Stimulated activated CD4-positive, alpha-beta T cell treated with anti-CD3 and anti-CD28 coated beads, TNF-alpha, amount 100 ng/mL, for 1 hour (primary cell): ENCODE data around the gene ULK3.

Source experiments
- DNase-seq, 3 donors: peaks; one replicate each; pipeline ENCODE4 v3.0.0-alpha.2; 2020; ENCODE audit warnings: low read depth in 3 of 3, low spot score in 1 of 3

The ULK3 gene

GRCh38 chr15:74799856-74800558 is 42.9 kb downstream of the ULK3 start:
- DNase-seq, result peak; percentile 68 to 82 (median 75)

- no peak for DNase-seq
Measured at GRCh38 chr15:74799255-74799855, 43.6 kb downstream of the ULK3 start.

DNA sequence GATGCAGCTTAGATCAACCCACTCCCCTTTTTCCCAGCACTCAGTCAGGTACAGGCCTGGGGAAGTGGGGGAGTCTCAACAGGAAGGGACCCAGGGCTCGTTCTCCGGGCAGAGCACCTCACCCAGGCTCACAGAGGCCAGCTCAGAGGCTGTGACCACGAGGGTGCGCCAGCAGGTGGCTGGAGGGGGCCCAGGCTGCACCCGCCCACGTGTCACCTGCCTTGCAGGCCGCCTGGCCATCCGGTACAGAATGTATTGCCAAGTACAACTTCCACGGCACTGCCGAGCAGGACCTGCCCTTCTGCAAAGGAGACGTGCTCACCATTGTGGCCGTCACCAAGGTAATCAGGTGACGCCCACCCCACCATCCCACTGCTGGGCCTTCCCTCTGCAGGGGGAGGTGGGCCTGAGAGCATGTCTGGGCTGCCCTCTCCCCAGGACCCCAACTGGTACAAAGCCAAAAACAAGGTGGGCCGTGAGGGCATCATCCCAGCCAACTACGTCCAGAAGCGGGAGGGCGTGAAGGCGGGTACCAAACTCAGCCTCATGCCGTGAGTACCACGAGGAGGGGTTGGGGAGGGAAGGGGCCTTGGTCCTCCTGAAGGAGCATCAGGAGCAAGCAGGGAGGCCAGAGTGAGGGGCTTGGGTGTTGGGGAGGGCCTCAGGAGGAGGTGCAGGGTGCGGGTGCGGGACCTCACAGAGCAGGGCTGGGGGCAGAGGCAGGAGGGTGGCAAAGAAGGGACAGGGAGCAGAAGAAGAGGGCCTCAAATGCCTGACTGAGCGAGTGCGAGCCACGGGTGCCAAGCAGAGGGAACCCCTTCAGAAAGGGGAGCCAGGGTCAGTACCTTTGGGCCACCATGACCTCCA is 44.3 kb downstream of the ULK3 start:
- DNase-seq, result no peak

DNA sequence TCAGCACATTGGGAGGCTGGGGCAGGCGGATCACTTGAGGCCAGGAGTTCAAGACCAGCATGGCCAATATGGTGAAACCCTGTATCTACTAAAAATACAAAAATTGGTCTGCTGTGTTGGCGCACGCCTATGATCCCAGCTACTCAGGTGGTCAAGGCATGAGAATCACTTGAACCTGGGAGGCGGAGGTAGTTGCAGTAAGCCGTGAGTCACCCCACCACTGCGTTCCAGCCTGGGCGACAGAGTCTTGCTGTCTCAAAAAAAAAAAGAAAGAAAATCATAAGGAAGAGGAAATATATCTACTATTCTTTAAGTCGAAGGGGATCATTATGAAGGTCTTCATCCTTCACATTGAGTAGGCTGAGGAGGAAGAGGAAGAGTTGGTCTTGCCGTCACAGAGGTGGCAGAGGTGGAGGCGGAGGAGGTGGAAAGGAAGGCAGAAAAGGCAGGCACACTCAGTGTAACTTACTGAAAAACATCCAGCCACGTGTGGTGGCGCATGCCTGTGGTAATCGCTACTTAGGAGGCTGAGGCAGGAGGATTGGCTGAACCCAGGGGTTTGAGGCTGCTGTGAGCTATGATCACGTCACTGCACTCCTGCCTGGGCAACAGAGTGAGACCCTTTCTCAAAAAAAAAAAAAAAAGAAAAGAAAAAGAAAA is 46.9 kb downstream of the ULK3 start:
- DNase-seq, result no peak

DNA sequence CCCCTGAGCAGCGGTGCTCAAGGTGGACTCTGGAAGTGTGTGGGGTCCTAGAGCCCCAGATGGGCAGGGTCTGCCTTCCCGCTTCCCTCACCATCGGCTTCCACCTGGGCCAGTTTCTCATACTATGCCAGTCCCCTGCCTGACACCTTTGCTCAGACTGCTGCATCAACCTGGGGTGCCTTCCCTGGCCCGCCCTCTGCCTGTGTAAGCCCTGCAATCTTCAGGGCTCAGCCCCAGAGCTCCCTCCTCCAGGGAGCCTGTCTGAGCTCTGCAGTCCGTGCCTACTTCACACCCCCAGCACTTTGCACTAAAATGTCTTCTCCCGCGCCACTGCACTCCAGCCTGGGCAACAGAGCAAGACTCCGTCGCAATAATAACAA is 48.0 kb downstream of the ULK3 start:
- DNase-seq, result no peak

DNA sequence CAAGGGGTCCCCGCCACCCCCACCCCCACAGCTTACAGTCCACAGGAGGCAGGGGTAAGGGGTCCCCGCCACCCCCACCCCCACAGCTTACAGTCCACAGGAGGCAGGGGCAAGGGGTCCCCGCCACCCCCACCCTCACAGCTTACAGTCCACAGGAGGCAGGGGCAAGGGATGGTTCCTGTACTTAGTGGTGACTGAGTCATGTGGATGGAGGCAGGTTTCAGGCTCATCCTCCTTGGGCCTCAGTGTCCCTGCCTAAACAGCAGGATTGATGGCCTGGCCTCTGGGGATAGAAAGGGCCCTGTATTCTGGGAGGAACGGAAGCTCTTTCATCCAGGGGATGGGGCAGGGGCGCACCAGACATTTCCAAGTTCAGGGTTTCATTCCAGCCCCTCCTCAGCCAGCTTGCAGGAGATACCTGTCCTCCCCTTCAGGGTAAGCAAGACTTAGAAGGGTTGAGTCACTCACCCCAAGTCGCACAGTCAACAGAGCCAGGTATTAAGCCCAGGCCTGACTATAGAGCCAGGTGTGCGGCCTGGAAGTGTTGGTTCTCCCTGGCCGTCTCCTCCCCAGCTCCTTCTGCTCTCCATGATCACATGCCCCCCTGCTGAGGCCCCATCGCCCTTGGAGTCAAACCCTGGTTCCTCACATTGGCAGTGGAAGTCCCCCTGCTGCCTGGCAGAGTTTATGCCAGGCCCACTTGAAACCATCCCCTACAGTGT is 48.5 kb downstream of the ULK3 start:
- no peak for DNase-seq

DNA sequence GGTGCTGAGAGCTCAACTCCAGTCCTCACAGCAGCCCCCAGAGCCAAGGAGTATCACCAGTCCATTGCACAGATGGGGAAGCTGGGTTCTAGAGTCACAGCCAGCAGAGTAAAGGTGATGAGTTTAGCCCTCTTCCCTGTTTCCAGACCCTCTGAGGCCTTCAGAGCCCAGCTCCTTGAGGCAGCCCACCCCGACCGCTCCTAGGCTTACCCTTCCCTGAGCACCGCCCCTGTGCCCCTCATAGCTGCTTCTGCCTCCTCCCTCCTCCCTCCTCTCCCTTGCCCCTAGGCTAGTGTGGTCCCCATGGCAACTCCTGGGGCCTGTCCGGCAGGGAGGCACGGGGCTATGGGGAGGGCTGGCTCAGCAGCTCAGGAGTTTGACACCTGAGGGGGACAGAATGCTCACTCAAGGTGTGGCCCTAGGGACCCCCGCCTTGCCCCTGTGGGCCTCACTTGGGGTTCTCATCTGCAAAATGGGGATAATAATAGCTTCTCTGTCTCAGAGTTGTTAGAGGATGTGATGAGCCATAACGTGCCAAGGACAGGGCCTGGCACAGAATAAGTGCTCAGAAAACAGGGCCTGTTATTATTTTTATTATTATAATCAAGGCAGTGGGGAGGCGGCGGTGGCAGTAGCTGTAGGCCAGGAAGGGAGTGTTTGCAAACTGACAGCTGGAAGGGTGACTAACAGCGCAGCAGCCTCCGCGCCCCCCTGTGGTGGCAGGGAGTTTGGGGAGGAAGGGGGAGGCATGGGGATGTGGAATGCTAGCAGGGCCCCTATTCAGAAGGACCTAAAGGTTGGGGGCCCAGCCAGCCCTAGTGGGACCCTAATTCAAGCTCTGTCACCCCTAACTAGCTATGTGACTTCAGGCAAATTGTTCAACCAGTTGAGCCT is 49.6 kb downstream of the ULK3 start:
- DNase-seq, result peak in 1 of 3 donors; percentile 60

DNA sequence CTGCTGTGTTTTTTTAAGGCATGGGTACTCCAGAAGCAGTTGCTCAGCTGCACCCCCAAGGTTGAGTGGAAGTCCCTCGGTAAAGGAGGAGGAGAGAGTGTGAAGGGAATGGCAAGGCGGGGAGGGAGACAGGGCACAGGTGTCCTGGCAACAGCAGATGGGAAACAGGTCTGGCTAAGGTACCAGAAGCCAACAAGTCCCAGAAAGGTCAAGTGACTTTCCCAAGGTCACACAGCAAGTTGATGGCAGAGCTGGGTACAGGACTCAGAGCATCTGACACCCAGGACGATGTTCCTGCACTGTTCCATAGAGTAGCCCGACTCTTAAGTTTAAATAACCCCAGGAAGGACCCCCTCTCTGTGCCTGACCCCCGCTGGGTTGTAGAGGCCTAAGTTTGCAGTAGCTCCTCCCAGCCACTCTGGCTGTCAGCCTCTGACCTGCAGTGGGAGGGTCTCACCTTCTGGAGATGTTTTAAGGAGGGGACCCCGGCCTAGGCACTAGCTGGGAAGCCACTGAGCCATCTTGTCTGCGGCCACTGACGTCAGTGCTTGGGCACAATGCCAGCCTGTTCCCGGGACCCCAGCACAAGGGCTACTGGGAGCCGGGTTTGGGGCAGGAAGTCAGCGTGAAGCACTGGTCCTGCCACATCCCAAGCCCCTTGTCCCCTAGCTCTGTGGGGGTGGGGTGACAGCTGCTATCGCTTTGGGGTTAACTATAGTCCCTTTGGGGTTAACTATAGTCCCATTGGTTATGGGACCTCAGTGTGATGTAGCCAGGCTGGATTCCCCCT is 50.5 kb downstream of the ULK3 start:
- no peak for DNase-seq

- no peak for DNase-seq
Measured at GRCh38 chr15:74791667-74792066, 51.3 kb downstream of the ULK3 start.

DNA sequence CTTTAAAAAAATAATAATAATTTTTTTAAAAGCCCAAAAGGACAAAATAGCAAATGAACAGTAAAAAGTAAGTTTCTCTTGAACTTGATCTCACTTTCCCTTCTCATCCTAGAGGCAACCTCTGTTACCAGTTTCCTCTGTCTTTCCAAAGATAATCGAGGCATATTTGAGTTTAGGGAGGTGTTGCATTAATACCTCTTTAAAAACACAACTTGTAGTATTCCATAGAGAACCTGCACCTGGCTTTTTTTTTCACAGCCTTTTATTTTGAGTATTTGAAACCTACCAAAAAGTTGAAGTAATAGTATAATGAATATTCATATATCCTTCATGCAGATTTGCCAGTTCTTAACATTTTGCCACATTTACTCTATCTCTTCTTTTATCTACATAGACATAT is 51.9 kb downstream of the ULK3 start:
- no peak for DNase-seq

GRCh38 chr15:74790080-74790916 is 52.7 kb downstream of the ULK3 start:
- DNase-seq, result no peak

- DNase-seq, result no peak
Measured at GRCh38 chr15:74789741-74790079, 53.2 kb downstream of the ULK3 start.

GRCh38 chr15:74789171-74789631 is 53.8 kb downstream of the ULK3 start:
- DNase-seq, result no peak

DNA sequence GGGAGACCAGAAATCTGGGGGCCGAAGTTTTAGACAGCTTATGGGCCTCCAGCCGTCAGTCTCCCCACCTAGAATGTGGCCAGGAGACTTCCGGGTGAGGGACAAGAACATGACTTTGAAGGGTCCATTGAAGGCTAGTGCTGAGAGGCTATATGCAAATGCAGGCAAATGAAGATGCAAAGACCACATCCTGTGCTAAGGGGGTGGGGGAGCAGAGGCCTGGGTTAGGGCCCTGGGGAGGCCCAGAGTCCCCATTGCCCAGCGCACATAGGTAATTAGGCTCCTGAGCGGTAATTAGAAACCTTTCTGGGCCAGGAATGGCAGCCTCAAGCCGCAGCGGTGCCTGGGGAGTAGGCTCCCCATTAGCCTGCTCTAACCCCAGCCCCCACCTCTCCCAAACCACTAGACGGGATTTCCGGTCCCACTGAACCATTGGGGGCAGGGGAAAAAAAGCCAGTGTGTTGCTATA is 54.2 kb downstream of the ULK3 start:
- no peak for DNase-seq

GRCh38 chr15:74788042-74788682 is 54.8 kb downstream of the ULK3 start:
- DNase-seq, result no peak

DNA sequence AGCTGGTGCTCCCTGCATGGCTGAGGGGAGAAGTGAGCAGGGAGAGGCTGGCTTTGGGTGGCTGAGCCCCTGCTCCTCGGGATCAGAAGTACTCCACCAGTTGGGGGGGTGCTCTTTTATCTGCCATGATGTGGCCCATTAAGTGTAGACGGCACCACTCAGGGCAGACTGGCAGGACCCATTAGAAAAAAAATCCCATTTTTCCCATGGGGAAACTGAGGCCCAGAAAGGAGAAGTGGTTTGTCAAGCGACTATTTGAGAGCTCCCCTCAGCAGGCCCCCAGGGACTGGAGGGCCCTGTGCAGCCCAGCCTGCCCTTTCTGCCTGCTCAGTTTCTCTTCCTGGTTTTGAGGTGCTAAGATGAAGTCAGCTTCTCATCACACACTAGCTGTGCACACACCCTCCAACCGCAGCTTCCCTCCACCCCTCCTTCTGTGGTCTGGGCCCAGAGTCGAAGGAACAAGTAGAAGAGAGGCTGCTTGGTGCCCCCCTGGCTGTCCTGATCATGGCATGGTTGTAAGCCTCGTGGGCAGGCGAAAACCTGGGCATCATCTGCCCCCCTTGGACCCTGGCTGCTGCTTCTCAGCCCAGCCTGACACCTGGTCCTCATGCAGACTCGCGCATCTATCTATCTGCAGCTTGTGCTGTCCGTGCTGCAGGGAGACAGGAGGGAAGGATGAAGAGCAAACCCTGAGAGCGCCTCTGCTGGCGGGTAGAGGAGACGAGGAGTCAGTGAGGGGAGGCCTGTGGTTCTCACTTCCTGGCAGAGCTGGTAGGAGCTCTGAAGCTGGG is 55.5 kb downstream of the ULK3 start:
- peak in 2 of 3 donors; percentile 63 to 74 for DNase-seq
